HG02840 (cell line): ENCODE results near the gene PRR27.

ENCODE experiments used
- ATAC-seq: cut with Tn5 transposase; IDR thresholded peaks from one replicate; pipeline ENCODE4 v1.9.1; 2021; ENCODE audit warnings: mild to moderate bottlenecking, moderate library complexity, moderate number of reproducible peaks; ENCODE audit not compliant: unreplicated experiment, low FRiP score

The PRR27 gene

GRCh38 chr4:70153937-70154336, at the start of gene PRR27:
PRR27 (plus strand) TSS chr4:70154237; CDS start chr4:70154376, 139 bp downstream.
- no peak for ATAC-seq

- ATAC-seq: no peak
Measured at GRCh38 chr4:70110917-70111316, 43.1 kb upstream of the PRR27 start.

- no peak for ATAC-seq
Measured at GRCh38 chr4:70113656-70114055, 40.4 kb upstream of the PRR27 start.

- no peak for ATAC-seq
Measured at GRCh38 chr4:70114096-70114495, 39.9 kb upstream of the PRR27 start.

- no peak for ATAC-seq
Measured at GRCh38 chr4:70120323-70120722, 33.7 kb upstream of the PRR27 start.

GRCh38 chr4:70133473-70133872, 20.6 kb upstream of the PRR27 start:
- ATAC-seq: no peak

GRCh38 chr4:70138751-70139150, 15.3 kb upstream of the PRR27 start:
- ATAC-seq: no peak

- ATAC-seq: no peak
Measured at GRCh38 chr4:70151271-70151670, 2.8 kb upstream of the PRR27 start.

- ATAC-seq: no peak
Measured at GRCh38 chr4:70152088-70152487, 1.9 kb upstream of the PRR27 start.

GRCh38 chr4:70158576-70158975, 4.5 kb downstream of the PRR27 start:
- no peak for ATAC-seq

GRCh38 chr4:70177090-70177489, 23.1 kb downstream of the PRR27 start:
- no peak for ATAC-seq

GRCh38 chr4:70178075-70178660, 24.1 kb downstream of the PRR27 start:
- no peak for ATAC-seq

- ATAC-seq: no peak
Measured at GRCh38 chr4:70179811-70180210, 25.8 kb downstream of the PRR27 start.

- ATAC-seq: no peak
Measured at GRCh38 chr4:70181864-70182263, 27.8 kb downstream of the PRR27 start.

- ATAC-seq: no peak
Measured at GRCh38 chr4:70182517-70183167, 28.6 kb downstream of the PRR27 start.

GRCh38 chr4:70183168-70183939, 29.3 kb downstream of the PRR27 start:
- peak; percentile 68 for ATAC-seq

- ATAC-seq: no peak
Measured at GRCh38 chr4:70183940-70184246, 29.9 kb downstream of the PRR27 start.

- no peak for ATAC-seq
Measured at GRCh38 chr4:70187216-70187615, 33.2 kb downstream of the PRR27 start.

GRCh38 chr4:70190579-70190978, 36.5 kb downstream of the PRR27 start:
- ATAC-seq: no peak

- no peak for ATAC-seq
Measured at GRCh38 chr4:70191647-70192046, 37.6 kb downstream of the PRR27 start.

- no peak for ATAC-seq
Measured at GRCh38 chr4:70192895-70193294, 38.9 kb downstream of the PRR27 start.

GRCh38 chr4:70195425-70195824, 41.4 kb downstream of the PRR27 start, which contains the start of gene ODAM:
ODAM (plus strand) TSS chr4:70195725; CDS start chr4:70196544, 819 bp downstream.
- ATAC-seq: no peak
